D341Med (cell line): ENCODE measurements around the gene CHN1.

Source experiments
- DNase-seq: peaks from one replicate; pipeline ENCODE4 v3.0.0; 2012; ENCODE audit warnings: low spot score

CHN1 gene

DNA sequence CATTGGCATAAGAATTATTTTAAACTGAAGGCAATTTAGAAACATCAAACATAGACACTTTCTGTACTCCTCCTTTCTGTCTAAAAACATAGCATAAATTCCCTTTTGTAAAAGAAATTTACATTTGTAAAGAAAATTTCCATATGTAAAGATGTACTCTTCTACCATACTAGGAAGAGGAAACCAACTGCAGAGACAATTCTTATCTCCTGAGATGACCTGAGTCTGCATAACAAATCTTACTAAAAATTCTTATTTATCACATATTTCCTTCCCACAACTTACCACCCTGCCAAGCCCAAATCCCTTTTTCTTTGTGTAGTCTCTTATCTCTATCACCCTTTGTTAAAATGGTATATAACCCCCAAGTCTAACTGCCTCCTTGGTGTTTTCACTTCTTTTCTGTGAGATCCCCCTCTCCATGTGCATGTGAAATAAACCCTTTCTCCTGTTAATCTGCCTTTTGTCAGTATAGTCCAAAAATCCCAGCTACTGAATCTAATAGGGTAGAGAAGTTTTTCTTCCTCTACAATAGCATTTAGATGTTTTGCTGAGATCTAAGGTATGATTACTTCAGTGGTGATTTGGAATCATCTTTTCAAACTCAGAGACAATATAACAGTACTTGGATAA, 81.0 kb downstream of the CHN1 start:
- DNase-seq, result no peak

DNA sequence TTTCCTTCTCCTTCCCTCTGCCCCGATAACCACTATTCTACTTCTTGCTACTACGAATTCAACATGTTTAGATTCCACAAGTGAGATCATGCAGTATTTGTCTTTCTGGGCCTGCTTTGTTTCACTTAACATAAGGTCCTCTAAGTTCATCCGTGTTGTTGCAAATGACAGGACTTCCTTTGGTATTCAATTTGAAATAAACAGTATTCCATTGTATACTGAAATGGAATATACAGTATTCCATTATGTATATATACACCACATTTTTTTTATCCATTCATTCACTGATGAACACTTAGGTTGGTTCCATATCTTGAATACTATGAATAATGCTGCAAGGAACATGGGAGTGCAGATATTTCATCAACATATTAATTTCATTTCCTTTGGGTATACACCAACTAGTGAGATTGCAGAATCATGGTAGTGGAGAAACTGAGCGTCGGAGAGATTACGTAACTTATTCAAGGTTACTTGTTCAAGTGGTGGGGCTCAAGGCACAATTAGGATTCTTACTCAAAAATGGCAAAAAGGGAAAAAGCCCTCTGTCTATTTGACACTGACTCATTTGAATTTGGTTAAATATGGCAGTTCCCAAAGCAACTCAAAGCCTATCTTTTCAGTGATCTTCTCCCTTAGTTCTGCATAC, 85.1 kb downstream of the CHN1 start:
- DNase-seq, result no peak

DNA sequence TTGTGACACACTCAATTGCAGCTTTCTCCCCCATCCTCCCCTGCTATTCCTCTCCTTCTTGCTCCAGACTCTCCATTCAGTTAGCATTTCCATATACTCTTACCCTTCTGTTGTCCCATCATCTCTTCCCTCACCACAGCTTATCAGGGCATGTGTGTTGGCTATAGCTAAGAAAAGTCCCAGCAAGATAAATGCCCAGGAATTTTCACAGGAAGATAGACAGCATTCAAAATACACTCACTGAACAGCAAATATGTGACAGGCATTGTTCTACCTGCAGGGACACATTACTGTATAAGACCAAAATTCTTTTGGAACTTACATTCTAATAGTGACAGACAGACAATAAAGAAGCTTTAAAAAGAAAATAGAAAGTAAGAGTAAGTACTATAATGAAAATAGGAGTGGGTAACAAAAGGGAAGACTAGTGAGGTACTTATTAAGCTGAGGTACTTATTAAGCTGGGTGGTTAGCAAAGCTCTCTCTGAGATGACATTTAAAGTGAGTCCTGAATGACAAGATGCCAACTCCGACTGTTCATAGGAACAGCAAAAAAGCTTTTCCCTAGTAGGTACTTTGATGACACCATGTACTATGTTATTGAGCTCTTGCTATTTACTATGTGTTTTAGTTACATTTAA, 86.2 kb downstream of the CHN1 start:
- DNase-seq, result no peak

DNA sequence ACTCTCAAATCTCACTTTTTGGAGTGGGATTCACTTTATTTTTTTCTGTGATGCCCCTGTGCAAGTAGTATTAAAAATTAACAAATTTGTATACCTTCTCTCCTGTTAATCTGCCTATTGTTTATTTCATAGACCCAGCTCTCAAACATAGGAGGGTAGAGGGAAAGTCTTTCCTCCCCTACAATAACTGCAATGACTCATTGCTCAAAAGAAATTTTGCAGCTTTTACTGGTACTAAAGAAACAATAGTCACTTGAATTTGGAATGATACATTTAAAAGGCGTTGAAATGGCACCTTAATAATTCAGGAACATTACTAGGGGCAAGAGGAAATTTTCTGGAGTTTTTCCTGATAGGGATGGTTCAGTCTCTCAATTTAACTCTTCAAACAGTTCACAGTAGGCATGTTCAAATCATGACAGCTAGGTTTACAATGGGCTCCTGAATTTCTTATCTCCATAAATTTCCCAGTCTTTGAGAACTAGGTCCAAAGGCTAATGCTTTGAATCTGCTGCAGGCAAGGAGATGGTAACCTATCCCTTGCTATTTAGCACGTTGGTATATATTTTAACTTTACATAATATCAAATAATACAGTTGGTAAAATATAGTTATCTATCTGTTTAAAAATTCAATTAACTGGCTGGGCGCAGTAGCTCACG, 88.8 kb downstream of the CHN1 start:
- no peak for DNase-seq

DNA sequence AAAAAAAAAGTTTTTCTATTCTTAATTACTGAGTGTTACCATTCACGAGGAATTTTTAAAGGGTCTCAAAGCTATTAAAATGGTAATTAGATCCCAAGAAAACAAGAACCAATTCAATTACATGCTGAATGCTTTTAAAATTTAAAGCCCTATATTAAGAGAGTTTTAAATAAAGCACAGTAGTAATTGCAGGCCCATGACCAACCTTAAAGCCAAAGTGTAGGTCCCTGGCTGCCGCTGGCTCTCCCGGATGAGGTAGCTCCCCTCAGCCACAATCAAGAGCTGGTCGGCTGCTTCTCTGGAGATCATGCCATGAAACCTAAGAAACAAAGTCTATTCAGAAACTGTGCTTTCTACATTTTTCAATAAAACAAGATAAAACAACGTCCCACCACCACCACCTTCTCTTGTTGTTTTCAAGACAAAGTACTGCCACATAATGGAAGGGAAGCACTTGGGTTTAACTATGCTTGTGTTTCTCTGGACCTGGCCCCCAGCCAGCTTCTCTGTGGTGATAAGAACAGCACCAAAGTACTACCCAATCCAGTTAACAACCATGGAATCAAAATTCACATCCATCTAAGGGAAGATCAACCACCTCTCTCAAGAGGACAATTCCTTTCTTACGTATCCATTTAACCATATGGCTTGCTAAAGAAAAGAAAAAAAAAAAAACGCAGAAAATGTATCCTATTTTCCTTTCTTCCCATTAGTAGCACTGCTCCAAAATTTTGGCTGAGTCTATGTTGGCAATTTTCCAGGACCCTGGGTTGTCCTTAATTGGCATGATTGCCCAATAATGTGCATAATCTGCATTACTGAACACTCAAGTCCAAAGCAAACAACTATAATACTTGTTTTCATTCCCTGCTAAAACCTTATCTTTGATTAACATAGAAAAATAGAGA, 90.1 kb downstream of the CHN1 start:
- DNase-seq, result no peak

DNA sequence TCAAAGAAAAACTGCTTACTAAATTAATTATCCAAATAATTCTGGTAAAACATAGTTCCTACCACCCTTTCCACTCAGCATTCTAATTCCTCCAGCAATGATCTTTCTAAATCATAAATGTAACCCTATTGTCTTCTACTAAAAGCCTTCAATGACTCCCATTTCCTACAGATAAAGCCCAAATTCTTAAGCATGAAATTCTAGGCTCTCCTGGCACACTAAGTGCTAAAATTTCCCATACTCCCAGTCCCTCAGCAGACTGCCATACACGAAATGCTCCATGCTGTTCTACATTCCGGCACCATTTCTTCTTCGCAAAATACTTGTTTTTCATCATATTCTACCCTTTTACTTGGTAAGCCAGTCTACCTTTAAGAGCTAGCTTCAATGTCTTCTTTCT, 96.9 kb downstream of the CHN1 start:
- DNase-seq, result no peak

DNA sequence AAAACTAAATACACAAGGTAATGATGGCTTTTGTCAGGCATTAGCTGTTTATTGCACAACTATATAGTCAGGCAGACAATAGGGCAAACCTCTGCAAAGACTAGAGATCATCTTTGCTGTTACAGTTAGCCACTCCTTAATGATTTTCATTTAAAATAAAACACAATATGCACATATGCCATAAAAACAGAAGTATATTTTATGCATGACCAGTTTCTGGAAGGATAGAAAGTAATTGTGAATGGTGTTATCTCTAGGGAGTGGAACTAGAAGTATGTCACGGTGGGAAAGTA, 102.0 kb downstream of the CHN1 start:
- DNase-seq, result no peak

DNA sequence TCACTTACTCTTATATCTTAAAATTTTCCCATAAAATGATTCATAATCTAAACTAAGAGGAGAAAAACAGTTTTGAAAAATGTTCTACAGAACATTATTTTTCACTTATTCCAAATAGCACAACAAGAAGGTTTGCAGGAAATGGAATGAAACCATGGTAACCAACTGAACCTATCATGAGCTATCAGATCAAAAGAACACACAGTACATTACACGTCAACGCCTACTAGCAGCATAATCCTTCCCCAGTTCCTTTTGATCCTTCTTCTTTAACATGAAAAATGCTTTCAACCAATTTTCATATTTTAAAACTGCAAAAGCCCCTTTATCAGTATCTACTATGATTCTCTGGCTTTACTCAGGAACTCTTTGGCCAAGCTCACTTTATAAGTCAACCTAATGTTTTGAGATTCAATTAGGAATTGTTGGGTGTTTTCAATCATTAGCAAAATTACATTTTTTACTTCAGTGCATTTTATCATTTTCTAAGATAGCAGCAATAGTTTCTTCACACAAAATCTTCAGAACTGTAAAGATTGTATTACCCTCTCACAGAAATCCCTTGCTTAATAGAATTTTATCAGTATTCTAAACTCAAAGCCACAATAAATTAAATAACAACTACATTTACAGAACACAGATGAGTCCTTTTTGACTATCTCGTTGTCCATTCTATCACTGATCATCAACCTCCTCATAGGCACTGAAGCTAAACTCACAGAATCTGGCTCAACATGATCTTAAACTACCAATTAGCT, 102.5 kb downstream of the CHN1 start:
- DNase-seq, result no peak

DNA sequence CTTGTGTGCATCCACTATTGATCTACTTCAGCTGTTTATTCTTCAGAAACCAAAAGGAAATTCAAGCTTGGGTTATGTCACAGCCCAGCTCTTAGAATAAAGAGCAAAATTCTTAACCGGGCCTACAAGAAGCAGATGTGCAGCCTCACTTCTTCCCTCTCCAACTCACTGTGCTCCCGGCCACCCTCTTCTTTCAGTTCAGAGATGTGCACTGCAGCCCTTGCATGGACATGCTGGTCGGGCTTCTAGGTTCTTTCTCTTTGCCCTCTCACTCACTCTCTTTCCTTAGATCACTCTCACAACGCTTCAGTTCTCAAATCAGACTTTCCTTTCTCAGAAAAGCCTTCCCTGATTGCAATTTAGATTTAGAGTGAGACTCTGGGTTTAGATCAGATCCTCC, 104.1 kb downstream of the CHN1 start:
- DNase-seq, result peak; percentile 27

DNA sequence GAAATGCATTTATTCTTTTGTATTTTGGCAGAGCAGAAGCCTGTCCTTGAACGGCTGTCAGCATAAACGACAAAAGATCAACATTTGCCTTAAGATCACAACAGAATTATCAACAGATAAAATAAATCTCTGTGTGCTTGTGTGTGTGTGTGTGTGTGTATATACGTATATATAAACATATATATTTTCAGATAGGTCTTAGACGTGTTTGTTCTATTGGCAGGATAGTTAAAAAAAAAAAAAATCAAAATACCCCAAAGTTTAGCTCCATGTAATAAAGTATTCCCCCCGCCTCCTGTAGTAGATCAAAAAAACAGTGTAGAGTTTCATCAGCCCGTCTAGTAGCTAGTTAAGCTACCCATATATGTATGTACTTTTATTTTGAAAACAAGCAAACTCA, 107.9 kb downstream of the CHN1 start:
- DNase-seq, result no peak

DNA sequence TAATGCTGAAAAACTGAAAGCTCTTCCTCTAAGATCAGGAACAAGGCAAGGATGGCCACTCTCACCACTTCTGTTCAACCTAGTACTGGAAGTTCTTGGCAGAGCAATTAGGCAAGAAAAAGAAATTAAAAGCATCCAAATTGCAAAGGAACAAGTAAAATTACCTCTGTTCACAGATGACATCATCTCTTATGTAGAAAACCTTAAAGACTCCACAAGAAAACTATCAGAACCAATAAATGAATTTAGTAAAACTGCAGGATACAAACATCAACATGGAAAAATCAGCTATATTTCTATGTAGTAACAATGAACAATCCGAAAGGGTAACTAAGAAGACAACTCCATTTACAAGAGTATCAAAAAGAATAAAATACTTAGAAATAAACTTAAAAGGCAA, 112.2 kb downstream of the CHN1 start:
- DNase-seq, result no peak

DNA sequence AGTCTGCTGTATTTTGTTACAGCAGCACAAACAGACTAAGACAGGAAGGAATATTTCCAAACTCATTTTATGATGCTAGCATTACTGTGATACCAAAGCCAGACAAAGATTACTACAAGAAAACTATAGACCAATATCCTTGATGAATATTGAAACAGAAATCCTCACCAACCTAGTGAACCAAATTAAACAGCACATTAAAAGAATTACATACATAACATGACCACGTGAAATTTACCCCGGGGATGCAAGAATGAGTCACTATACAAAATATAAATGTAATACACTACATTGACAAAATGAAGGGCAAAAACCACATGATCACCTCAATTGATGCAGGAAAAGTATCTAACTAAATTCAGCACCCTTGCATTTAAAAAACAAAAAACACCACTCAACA, 112.6 kb downstream of the CHN1 start:
- no peak for DNase-seq

DNA sequence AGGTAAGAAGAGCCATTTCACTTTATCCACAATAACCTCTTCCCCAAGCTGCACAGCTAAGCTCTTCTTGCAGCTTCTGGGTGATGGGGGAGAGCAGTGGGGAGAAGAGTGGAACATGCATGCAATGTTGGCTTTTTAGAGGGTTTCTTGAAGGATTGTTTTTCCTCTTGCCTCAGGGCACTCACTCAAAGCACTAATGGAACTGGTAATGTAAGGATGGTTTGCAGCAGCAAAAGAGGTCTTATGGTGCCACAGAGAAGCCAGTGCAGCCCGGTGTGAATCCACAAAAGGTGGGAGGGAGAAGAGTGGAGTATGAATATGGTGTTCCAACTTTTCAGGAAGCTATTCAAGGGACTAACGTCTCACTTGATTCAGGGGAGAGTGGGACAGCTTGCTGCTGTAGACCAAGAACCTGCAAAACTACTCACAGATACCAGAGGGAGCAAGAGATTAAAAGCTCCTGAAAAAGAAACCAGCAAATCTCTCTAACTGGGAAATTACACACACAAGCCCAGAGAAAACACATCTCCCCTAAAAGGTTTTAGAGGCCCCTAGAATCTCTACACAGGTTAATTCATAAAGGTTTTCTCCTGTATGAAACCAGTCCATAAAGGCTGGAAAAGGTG, 116.4 kb downstream of the CHN1 start:
- DNase-seq, result no peak

DNA sequence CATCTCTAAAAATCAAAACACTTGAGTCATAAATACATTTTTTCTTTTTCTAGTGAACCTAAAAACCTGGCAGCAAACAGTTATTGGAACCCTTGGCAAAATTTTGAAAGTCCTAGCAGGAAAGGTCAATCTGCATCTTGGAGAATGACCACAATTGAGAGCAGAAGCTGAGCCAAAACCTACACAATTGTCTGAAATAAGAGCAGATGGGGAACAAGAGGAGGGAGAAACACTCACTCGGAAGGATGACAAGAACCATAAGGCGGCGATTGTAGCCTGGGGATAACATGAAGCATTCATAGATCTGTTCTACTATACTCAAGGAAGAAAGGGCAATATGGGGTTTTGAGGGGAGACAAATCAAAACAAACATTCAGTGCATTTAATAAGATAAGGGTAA, 117.0 kb downstream of the CHN1 start:
- DNase-seq, result no peak

DNA sequence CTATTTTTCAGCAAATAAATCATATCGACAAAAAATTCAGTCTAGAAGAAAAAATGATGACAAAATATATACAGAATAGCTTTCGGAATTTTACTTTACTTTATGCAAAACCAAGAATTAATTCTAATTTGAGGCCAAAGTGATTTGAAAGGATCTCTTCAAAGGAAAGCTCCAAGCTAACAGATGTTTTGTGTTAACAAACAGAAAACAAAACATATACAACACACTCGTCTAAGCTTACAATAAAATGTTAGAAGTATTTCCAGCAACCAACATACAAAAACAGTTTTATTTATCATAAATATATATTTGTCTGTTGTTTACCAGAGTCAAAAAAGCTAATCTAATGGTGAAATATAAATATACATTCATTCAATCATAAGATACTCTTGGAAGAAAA, 122.8 kb downstream of the CHN1 start:
- DNase-seq, result no peak

DNA sequence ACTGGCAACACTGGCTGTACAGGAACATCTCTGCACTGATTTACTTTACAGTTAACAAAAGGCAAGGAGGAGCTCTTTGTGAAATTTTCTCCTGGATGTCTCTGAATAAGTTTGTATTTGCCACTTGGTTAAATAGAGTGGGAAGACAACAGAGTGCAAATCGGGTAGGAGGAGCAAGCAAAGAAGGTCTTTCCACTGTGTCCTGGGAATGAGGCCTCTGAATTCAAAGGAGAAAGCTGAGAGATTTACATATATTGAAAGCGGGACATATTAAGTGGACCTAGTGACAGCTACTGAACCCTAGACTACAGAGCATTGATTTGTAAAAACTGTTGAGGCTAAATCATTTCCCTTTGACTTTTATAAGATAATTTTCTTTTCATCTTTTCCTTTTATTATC, 123.5 kb downstream of the CHN1 start:
- DNase-seq, result no peak

DNA sequence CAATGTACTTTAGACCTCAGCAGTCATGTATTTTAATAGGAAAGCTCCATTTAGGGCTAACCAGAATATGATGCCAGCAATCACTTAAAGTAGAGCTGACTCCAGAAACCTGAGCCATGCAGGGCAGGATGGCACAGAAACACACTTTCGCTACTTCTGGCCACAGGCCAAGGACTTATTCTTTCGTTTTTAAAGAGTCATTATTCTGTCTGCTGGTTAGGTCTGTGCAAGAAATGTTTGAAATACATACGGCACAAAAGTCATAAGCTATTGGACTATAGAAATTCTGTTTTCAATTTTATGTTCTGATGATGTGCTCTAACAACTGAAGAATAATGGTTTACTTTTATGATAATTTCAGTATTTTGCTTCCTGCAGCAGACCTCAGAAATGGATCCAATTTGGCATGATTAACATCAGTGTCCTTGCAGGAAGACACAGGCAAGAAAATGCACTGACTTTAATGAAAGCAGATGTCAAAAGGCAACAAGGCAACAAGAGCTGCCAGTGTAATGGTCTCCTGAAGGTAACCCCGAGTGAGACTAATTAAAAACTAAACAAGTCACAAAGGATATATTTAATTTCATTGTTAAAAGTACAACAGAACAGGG, 126.5 kb downstream of the CHN1 start:
- peak; percentile 17 for DNase-seq

DNA sequence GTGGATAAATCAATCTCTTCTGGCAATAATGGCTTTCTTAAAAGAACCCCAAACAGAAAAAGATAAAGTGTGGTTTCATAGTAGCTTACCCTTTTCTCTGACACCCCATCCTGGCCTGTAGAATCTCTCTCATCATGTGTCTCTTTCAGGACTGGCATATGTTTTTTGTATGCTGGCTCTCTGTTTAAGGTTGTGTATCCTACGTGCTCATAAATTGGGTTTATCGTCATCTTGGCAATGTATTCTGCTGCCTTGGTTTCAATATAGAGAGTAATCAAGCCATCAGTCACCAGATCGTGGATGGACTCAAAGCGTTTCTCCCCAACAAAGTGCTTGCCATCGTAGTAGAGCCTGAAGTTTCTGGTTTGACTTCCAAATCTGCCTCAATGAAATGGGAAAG, 127.4 kb downstream of the CHN1 start:
- DNase-seq, result no peak

DNA sequence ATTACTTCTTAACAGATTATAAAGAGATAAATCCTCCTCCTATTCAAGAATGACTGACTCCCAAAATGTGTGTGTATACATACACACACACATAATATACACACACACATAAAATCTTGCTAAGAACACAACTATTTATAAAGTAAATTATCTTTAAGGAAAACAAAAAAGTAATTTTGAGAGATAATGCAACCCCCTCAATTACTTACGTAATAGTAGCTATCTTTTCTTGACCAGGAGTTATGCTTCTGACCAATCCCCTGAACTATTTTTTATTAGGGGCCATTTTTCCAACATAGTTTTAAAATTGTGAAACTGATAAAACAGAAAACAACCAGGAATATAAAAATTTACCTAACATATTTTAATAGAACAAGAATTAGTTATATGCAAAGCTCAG, 127.9 kb downstream of the CHN1 start:
- DNase-seq, result no peak

DNA sequence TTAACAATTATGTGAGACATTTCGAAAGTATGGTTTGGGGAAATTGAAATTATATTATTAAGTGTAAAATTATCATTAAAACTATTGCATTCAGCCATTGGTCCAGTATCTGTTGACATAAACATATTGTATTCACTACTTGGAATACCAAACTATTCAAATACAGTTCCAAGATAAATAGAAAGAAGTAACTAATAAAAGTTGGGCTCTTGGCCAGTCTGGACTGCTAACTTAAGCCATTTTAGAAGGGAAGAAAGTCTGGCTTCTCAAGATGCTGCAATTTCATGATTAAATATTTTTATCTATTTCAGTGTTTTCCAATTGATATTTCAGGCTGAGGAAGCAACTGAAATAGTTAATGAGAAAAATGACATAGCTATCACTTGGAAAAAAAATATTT, 131.1 kb downstream of the CHN1 start:
- no peak for DNase-seq

DNA sequence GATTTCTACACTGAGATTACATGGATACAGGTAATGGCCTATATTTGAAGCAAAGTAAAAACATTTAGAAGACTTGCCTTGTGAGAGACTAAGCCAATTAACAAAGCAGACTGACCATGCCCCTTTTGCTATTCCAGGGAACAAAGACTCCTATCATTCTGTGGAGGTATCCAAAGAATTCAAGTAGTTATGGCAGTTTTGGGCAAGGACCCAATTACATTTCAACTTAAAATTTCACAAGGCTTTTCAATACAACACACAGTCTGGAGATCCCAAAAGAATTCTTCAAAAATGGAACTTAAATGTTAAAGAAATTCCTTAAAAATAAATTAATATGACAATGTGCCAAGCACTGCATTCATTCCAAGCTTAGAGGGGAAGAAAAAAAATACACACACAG, 131.7 kb downstream of the CHN1 start:
- DNase-seq, result no peak
